Fibroblast of pulmonary artery (primary cell): ENCODE data around the gene ZNF814.
"Not testable (repeated sequence)": the region's sequence is repeated elsewhere in the genome, so short reads cannot be mapped to it uniquely, and the experiment has no call there.

Experiments
- DNase-seq: peaks from one replicate; pipeline ENCODE4 v3.0.0-alpha.2; 2010; ENCODE audit warnings: low read depth
- H3K4me3 ChIP-seq: replicated peaks from 2 replicates; pipeline ENCODE4 v1.5.1; 2011; ENCODE audit warnings: low read depth, mild to moderate bottlenecking, control low read depth, low read length, moderate library complexity
- CTCF ChIP-seq: IDR thresholded peaks from 2 replicates; pipeline ENCODE4 v1.5.1; 2011; ENCODE audit warnings: mild to moderate bottlenecking, control low read depth, low read length, inconsistent platforms; ENCODE audit errors: missing control alignments

Gene ZNF814

GRCh38 chr19:57825511-57825910 lies 63.3 kb downstream of the ZNF814 start:
- no peak for TF ChIP-seq CTCF
- DNase-seq = peak; percentile 23
- H3K4me3 ChIP-seq = no peak overlapping the region

- H3K4me3 ChIP-seq, DNase-seq: not testable (repeated sequence)
Measured at GRCh38 chr19:57823608-57824007, 65.2 kb downstream of the ZNF814 start.

GRCh38 chr19:57823155-57823554 lies 65.7 kb downstream of the ZNF814 start:
- H3K4me3 ChIP-seq, DNase-seq: not testable (repeated sequence)

GRCh38 chr19:57821501-57821900 lies 67.3 kb downstream of the ZNF814 start:
- not testable (repeated sequence) for DNase-seq

GRCh38 chr19:57821095-57821494 lies 67.7 kb downstream of the ZNF814 start:
- DNase-seq = not testable (repeated sequence)
- peak overlapping the region; percentile 96 for H3K4me3 ChIP-seq

More at GRCh38 chr19:57821501-57821900, 67.3 kb downstream of the ZNF814 start:
- H3K4me3 ChIP-seq = not testable (repeated sequence)

GRCh38 chr19:57820599-57820998 lies 68.2 kb downstream of the ZNF814 start:
- H3K4me3 ChIP-seq = peak overlapping the region; percentile 96

GRCh38 chr19:57819475-57820148 lies 69.2 kb downstream of the ZNF814 start:
- DNase-seq = peak; percentile 92
- peak; percentile 11 for TF ChIP-seq CTCF
- H3K4me3 ChIP-seq = peak overlapping the region; percentile 96

More at GRCh38 chr19:57820599-57820998, 68.2 kb downstream of the ZNF814 start:
- DNase-seq = no peak
- no peak for TF ChIP-seq CTCF

- no peak for DNase-seq
- no peak overlapping the region for H3K4me3 ChIP-seq
- TF ChIP-seq CTCF = no peak
Measured at GRCh38 chr19:57818378-57818777, 70.5 kb downstream of the ZNF814 start.

GRCh38 chr19:57817976-57818375 lies 70.9 kb downstream of the ZNF814 start:
- no peak for TF ChIP-seq CTCF
- no peak for DNase-seq
- no peak overlapping the region for H3K4me3 ChIP-seq
